Measurements from ENCODE around the gene NR2F2.
"Not testable (repeated sequence)": the region's sequence is repeated elsewhere in the genome, so short reads cannot be mapped to it uniquely, and the experiment has no call there.

GRCh38 chr15:96379592-96379991 lies 49.1 kb downstream of the NR2F2 start:
- TF ChIP-seq POLR2AphosphoS5 (IDR thresholded peaks at IDR 0.05; ENCODE audit: low read depth, low read length), result not testable (repeated sequence)
- TF ChIP-seq, protein P1, sequence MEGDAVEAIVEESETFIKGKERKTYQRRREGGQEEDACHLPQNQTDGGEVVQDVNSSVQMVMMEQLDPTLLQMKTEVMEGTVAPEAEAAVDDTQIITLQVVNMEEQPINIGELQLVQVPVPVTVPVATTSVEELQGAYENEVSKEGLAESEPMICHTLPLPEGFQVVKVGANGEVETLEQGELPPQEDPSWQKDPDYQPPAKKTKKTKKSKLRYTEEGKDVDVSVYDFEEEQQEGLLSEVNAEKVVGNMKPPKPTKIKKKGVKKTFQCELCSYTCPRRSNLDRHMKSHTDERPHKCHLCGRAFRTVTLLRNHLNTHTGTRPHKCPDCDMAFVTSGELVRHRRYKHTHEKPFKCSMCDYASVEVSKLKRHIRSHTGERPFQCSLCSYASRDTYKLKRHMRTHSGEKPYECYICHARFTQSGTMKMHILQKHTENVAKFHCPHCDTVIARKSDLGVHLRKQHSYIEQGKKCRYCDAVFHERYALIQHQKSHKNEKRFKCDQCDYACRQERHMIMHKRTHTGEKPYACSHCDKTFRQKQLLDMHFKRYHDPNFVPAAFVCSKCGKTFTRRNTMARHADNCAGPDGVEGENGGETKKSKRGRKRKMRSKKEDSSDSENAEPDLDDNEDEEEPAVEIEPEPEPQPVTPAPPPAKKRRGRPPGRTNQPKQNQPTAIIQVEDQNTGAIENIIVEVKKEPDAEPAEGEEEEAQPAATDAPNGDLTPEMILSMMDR (IDR thresholded peaks at IDR 0.05), result not testable (repeated sequence)

Data from Panc1 (cell line).